GM12864 (cell line): ENCODE data around the gene HS1BP3.

Experiments used
- DNase-seq: peaks from one replicate; pipeline ENCODE4 v3.0.0-alpha.2; 2011; ENCODE audit warnings: low read depth
- H3K4me3 ChIP-seq: 2 replicates; pipeline ENCODE4 v1.5.1; 2011; ENCODE audit warnings: mild to moderate bottlenecking, low read depth, low read length, control low read depth
- CTCF ChIP-seq: IDR thresholded peaks from 2 replicates; pipeline ENCODE4 v1.5.1; 2011; ENCODE audit warnings: low read depth, mild to moderate bottlenecking, moderate library complexity, low read length, control low read depth, inconsistent platforms; ENCODE audit errors: missing control alignments

The HS1BP3 gene

GRCh38 chr2:20604401-20604911 is 46.4 kb downstream of the HS1BP3 start:
- H3K4me3 ChIP-seq, result no peak overlapping the region
- no peak for TF ChIP-seq CTCF
- no peak for DNase-seq

- no peak for DNase-seq
- no peak overlapping the region for H3K4me3 ChIP-seq
Measured at GRCh38 chr2:20603791-20604190, 47.1 kb downstream of the HS1BP3 start.

GRCh38 chr2:20602803-20603202 is 48.1 kb downstream of the HS1BP3 start:
- no peak overlapping the region for H3K4me3 ChIP-seq
- DNase-seq, result no peak
- TF ChIP-seq CTCF, result no peak

More at GRCh38 chr2:20603791-20604190, 47.1 kb downstream of the HS1BP3 start:
- TF ChIP-seq CTCF, result no peak

GRCh38 chr2:20600756-20601325 is 50.1 kb downstream of the HS1BP3 start:
- TF ChIP-seq CTCF, result no peak
- no peak for DNase-seq

GRCh38 chr2:20599861-20600461 is 50.9 kb downstream of the HS1BP3 start:
- H3K4me3 ChIP-seq, result no peak overlapping the region
- no peak for TF ChIP-seq CTCF
- no peak for DNase-seq

More at GRCh38 chr2:20600756-20601325, 50.1 kb downstream of the HS1BP3 start:
- no peak overlapping the region for H3K4me3 ChIP-seq

GRCh38 chr2:20599001-20599600 is 51.8 kb downstream of the HS1BP3 start:
- TF ChIP-seq CTCF, result no peak
- no peak overlapping the region for H3K4me3 ChIP-seq
- no peak for DNase-seq
